ENCODE data around the gene SMTN.

The SMTN gene

DNA sequence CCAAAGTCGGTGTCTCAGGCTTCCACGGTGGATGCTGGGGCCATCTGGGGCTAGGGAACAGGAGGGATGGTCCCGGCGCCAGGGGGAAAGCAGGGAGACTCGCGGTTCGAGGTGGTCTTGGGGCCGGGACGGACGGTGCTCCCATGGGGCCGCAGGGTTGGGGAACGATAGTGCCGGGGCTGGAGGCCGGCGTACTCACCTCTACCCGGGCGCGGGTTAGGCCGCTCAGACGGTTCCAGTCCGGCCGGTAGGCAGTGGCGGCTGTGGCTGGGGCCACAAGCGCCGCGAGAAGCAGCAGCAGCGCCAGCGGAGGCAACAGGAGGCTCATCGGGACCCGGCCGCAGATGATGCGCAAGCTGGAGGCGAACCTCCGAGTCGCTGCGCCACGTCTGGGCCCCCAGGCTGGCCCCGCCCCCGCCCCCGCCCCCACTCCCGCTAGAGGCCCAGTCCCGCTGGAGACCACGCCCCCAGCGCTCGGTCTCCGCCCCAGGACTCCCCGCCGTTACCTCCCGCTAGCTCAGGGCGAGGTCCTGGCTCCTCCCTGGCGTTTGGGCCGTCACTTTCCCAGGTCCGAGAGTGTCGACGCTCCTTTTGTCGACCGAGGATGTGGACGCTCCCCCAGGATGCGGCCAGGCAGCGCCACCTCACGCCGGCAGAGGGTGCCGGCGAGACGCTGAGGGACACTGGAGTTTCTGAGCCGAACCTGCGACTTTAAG lies 26.2 kb downstream of the SMTN start, which contains the start of gene SELENOM:
SELENOM (minus strand) TSS at position 391 of the 716 bp plus-strand sequence; CDS start at position 328, 63 bp downstream.
- no peak for TF ChIP-seq EP300 (IDR thresholded peaks at IDR 0.05; ENCODE audit: borderline replicate concordance)
- TF ChIP-seq YY1 (IDR thresholded peaks at IDR 0.05; ENCODE audit: low read depth), result 0 out of 2 replicates have a peak, but pooled peaks have one; percentile 33
- 0 out of 2 replicates have a peak, but pooled peaks have one; percentile 14 for TF ChIP-seq TAF1 (IDR thresholded peaks at IDR 0.05; ENCODE audit: low read depth)
- no peak for TF ChIP-seq TEAD4 (IDR thresholded peaks at IDR 0.05)
- no peak for TF ChIP-seq REST (IDR thresholded peaks at IDR 0.05; ENCODE audit: low read depth)
- peak; percentile 85 for TF ChIP-seq MAX (IDR thresholded peaks at IDR 0.05)
- TF ChIP-seq USF1 (IDR thresholded peaks at IDR 0.05), result no peak
- no peak for TF ChIP-seq CEBPB (IDR thresholded peaks at IDR 0.05)
- no peak for TF ChIP-seq EGR1 (IDR thresholded peaks at IDR 0.05)
- TF ChIP-seq NFIC (IDR thresholded peaks at IDR 0.05), result no peak
- TF ChIP-seq FOXM1 (IDR thresholded peaks at IDR 0.05; ENCODE audit: borderline replicate concordance, low read depth), result no peak
- no peak for TF ChIP-seq ZBTB7A (IDR thresholded peaks at IDR 0.05; ENCODE audit: low read depth)
- TF ChIP-seq RAD21 (IDR thresholded peaks at IDR 0.05; ENCODE audit: low read depth), result peak; percentile 95
- no peak; the same call in 1 of the 2 replicates for TF ChIP-seq CREB1 (IDR thresholded peaks at IDR 0.05; ENCODE audit: low read depth)

DNA sequence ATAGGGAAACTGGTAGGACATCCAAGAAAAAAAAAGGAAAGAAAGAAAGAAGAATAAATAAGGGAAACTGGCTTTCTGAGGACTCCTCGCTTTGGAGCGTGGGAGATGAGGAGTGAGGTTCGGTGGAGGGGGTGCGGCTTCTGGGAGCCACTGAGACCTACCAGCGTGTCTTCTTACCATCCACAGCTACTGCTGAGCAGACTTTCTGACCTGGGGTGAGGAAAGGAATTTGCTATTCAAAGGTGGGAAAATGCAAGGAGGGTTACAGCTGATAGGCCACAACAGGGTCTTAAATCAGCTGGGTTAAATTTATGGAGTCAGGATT lies 26.7 kb downstream of the SMTN start:
- TF ChIP-seq CEBPB (IDR thresholded peaks at IDR 0.05) (no peak), YY1 (IDR thresholded peaks at IDR 0.05; ENCODE audit: low read depth) (no peak), USF1 (IDR thresholded peaks at IDR 0.05) (no peak), REST (IDR thresholded peaks at IDR 0.05; ENCODE audit: low read depth) (no peak), TEAD4 (IDR thresholded peaks at IDR 0.05) (no peak), ZBTB7A (IDR thresholded peaks at IDR 0.05; ENCODE audit: low read depth) (no peak), MAX (IDR thresholded peaks at IDR 0.05) (no peak), NFIC (IDR thresholded peaks at IDR 0.05) (no peak), EP300 (IDR thresholded peaks at IDR 0.05; ENCODE audit: borderline replicate concordance) (no peak), FOXM1 (IDR thresholded peaks at IDR 0.05; ENCODE audit: borderline replicate concordance, low read depth) (no peak), EGR1 (IDR thresholded peaks at IDR 0.05) (no peak), TCF12 (IDR thresholded peaks at IDR 0.05; ENCODE audit: low read depth) (no peak), CREB1 (IDR thresholded peaks at IDR 0.05; ENCODE audit: low read depth) (no peak), RAD21 (IDR thresholded peaks at IDR 0.05; ENCODE audit: low read depth) (no peak), TAF1 (IDR thresholded peaks at IDR 0.05; ENCODE audit: low read depth) (no peak)

DNA sequence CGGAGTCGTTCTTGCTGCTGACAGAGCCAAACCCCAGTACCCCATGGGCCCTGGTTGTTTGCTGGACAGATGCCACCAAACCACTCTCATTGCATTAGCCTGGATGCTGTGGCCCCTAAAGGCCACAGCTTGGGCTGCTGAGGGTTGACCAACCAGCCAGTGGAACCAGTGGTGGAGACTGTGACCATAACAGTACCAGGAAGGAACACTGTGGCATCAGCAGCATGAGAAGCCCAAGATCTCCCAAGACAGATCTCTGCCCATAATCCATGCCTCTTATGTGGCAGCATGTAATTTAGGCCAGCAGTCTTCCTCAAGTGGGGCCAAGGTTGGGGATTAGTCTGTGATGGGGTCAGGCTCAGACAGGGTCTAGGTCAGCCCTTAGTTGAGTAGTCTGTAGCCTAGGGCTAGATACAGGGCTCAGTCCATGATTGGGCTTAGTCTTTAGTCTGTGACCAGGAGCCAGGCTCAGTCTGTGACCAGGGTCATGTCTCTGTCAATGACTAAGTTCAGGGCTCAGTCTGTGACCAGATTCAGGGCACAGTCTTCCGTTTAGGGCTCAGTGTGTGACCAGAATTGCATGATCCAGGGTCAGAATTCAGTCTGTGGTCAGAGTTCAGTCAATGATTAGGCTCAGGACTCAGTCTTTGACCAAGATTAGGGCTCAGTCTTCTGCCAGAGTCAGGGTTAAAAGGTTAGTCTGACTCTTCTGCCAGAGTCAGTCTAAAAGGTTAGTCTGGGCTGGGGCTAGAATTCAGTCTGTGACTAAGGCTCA lies 37.1 kb downstream of the SMTN start:
- TF ChIP-seq REST (IDR thresholded peaks at IDR 0.05; ENCODE audit: low read depth) (no peak), CEBPB (IDR thresholded peaks at IDR 0.05) (no peak), ZBTB7A (IDR thresholded peaks at IDR 0.05; ENCODE audit: low read depth) (no peak), FOXM1 (IDR thresholded peaks at IDR 0.05; ENCODE audit: borderline replicate concordance, low read depth) (no peak), EGR1 (IDR thresholded peaks at IDR 0.05) (no peak), TCF12 (IDR thresholded peaks at IDR 0.05; ENCODE audit: low read depth) (no peak), TEAD4 (IDR thresholded peaks at IDR 0.05) (no peak), TAF1 (IDR thresholded peaks at IDR 0.05; ENCODE audit: low read depth) (no peak), EP300 (IDR thresholded peaks at IDR 0.05; ENCODE audit: borderline replicate concordance) (no peak), USF1 (IDR thresholded peaks at IDR 0.05) (no peak), RAD21 (IDR thresholded peaks at IDR 0.05; ENCODE audit: low read depth) (no peak), NFIC (IDR thresholded peaks at IDR 0.05) (no peak), MAX (IDR thresholded peaks at IDR 0.05) (no peak), CREB1 (IDR thresholded peaks at IDR 0.05; ENCODE audit: low read depth) (no peak), YY1 (IDR thresholded peaks at IDR 0.05; ENCODE audit: low read depth) (no peak)

Data from Ishikawa (cell line).